ENCODE data around the gene TSPAN7.

The TSPAN7 gene

DNA sequence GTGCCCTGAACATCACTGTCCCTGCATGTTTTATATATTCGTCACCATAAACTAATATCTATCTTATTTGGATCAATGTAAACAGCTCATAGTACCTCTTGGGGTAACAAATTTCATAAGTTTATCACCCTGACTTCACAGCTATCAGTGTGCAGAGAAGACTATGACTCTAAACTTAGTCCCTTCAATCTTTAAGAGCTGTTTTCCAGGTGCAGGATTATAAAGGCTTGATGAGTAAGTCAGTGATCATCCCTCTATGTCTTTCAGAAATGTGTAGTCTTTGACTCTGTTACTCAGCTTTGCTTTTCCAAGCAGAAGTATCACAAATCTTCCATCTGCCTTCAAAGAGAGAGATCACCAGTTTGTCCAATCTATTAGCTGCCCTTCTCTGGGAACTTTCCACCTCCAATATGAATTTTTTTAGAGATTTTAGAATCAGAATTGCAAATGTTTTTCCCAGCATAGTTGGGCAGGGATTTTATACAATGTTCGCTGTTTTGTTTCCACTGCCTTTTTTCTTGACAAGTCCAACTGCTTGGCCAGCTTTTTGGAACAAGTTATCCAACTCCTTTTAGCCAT lies 45.1 kb upstream of the TSPAN7 start:
- Histone ChIP-seq H3K36me3 (ENCODE audit: low read depth) (no peaks in the 10 kb centered on the region), H3K9me3 (ENCODE audit: severe bottlenecking) (no peaks in the 10 kb centered on the region), H3K27me3 (ENCODE audit: insufficient read depth, poor library complexity, severe bottlenecking) (no peaks in the 10 kb centered on the region), H3K4me1 (ENCODE audit: insufficient read depth, poor library complexity, severe bottlenecking) (no peaks in the 10 kb centered on the region), H3K27ac (ENCODE audit: poor library complexity, severe bottlenecking) (no peak overlapping the region), H3K4me3 (ENCODE audit: severe bottlenecking) (no peak overlapping the region)
- no peak for DNase-seq (ENCODE audit: low spot score)
- no peak for ATAC-seq (ENCODE audit: low read depth)
- TF ChIP-seq, protein P1, sequence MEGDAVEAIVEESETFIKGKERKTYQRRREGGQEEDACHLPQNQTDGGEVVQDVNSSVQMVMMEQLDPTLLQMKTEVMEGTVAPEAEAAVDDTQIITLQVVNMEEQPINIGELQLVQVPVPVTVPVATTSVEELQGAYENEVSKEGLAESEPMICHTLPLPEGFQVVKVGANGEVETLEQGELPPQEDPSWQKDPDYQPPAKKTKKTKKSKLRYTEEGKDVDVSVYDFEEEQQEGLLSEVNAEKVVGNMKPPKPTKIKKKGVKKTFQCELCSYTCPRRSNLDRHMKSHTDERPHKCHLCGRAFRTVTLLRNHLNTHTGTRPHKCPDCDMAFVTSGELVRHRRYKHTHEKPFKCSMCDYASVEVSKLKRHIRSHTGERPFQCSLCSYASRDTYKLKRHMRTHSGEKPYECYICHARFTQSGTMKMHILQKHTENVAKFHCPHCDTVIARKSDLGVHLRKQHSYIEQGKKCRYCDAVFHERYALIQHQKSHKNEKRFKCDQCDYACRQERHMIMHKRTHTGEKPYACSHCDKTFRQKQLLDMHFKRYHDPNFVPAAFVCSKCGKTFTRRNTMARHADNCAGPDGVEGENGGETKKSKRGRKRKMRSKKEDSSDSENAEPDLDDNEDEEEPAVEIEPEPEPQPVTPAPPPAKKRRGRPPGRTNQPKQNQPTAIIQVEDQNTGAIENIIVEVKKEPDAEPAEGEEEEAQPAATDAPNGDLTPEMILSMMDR (IDR thresholded peaks at IDR 0.05; ENCODE audit: poor library complexity, severe bottlenecking), result no peak

DNA sequence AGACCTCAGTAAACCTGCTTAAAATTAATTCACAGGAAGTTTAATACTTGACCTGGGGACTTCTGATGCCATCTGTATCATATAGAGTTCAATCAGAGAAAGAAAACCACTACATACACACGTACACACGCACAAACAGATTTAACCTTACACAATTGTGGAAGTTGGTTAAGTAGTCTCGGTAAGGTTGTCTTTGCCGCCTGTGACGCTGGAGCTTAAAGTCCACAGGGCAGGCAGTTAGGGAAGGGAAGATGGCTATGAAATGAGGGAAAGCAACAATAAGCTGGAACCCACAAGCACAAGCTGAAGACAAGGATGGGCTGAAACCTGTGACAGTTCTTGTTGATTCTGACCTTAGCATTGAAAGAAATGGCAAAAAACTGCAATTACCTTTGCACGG lies 41.7 kb upstream of the TSPAN7 start:
- no peak for ATAC-seq (ENCODE audit: low read depth)
- Histone ChIP-seq H3K27me3 (ENCODE audit: insufficient read depth, poor library complexity, severe bottlenecking) (no peaks in the 10 kb centered on the region), H3K9me3 (ENCODE audit: severe bottlenecking) (no peaks in the 10 kb centered on the region), H3K4me3 (ENCODE audit: severe bottlenecking) (no peak overlapping the region), H3K36me3 (ENCODE audit: low read depth) (no peaks in the 10 kb centered on the region), H3K27ac (ENCODE audit: poor library complexity, severe bottlenecking) (no peak overlapping the region), H3K4me1 (ENCODE audit: insufficient read depth, poor library complexity, severe bottlenecking) (no peaks in the 10 kb centered on the region)
- TF ChIP-seq, protein P1 (IDR thresholded peaks at IDR 0.05; ENCODE audit: poor library complexity, severe bottlenecking), result no peak
- no peak for DNase-seq (ENCODE audit: low spot score)

DNA sequence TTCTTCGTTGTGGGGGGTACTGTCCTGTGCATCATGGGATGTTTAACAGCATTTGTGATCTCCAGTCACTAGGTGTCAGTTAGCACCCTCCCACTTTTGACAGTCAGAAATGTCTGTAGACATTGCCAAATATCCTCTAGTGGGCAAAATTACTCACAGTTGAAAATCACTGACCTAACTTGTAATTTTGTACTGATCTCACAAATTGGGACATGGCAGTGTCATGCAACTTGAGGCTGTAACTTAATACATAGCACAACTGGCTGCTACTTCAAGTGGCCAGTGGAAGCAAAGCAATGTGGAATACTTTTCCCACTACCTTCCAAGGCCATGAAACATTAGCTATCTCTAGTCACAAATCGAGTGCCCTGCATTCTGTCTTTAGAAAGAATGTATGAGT lies 23.2 kb upstream of the TSPAN7 start:
- TF ChIP-seq, protein P1 (IDR thresholded peaks at IDR 0.05; ENCODE audit: poor library complexity, severe bottlenecking), result no peak
- Histone ChIP-seq H3K36me3 (ENCODE audit: low read depth) (no peaks in the 10 kb centered on the region), H3K4me1 (ENCODE audit: insufficient read depth, poor library complexity, severe bottlenecking) (no peaks in the 10 kb centered on the region), H3K4me3 (ENCODE audit: severe bottlenecking) (no peak overlapping the region), H3K27ac (ENCODE audit: poor library complexity, severe bottlenecking) (no peak overlapping the region), H3K27me3 (ENCODE audit: insufficient read depth, poor library complexity, severe bottlenecking) (no peaks in the 10 kb centered on the region), H3K9me3 (ENCODE audit: severe bottlenecking) (no peaks in the 10 kb centered on the region)
- ATAC-seq (ENCODE audit: low read depth), result no peak
- DNase-seq (ENCODE audit: low spot score), result no peak

DNA sequence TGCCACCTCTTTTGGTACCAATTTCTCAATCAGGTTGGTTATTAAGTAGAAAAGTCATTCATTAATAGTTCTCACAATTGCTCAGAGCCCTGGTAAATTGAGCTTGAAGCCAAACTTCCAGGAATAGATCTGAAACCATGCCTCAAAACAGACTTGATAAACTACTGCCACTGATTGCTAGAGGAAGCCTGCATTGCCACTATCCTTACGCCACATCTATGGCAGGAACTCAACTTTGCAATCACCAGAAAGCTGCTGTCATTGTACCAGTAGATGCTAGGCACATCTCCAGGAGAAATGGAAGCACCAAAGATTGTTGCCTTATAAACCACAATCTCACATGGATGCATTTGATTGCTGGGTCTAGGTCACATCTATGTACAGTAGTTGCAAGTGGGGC lies 21.6 kb upstream of the TSPAN7 start:
- ATAC-seq (ENCODE audit: low read depth), result no peak
- Histone ChIP-seq H3K27ac (ENCODE audit: poor library complexity, severe bottlenecking) (no peak overlapping the region), H3K36me3 (ENCODE audit: low read depth) (no peaks in the 10 kb centered on the region), H3K9me3 (ENCODE audit: severe bottlenecking) (no peaks in the 10 kb centered on the region), H3K4me1 (ENCODE audit: insufficient read depth, poor library complexity, severe bottlenecking) (no peaks in the 10 kb centered on the region), H3K4me3 (ENCODE audit: severe bottlenecking) (no peak overlapping the region), H3K27me3 (ENCODE audit: insufficient read depth, poor library complexity, severe bottlenecking) (no peaks in the 10 kb centered on the region)
- no peak for DNase-seq (ENCODE audit: low spot score)
- TF ChIP-seq, protein P1 (IDR thresholded peaks at IDR 0.05; ENCODE audit: poor library complexity, severe bottlenecking), result no peak

DNA sequence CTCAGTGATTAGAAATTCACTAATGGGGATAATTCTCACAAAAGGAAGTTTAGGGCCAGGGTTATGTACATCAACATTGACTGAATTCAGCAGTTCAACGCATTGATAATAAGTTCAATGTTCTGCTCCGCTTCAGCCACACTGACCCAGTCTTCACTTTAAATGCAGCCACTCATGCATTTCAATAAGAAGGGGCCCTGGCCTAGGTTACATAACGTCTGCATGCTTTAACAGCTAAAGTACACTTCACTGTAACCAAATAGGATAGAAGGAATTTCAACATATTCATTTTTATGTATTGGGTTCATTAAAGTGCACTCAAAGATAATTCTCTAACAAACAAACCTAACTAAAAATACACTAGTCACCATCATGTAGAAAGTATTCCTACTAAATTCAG lies 12.8 kb upstream of the TSPAN7 start:
- Histone ChIP-seq H3K36me3 (ENCODE audit: low read depth) (no peaks in the 10 kb centered on the region), H3K27ac (ENCODE audit: poor library complexity, severe bottlenecking) (no peak overlapping the region), H3K27me3 (ENCODE audit: insufficient read depth, poor library complexity, severe bottlenecking) (no peaks in the 10 kb centered on the region), H3K4me3 (ENCODE audit: severe bottlenecking) (no peak overlapping the region), H3K4me1 (ENCODE audit: insufficient read depth, poor library complexity, severe bottlenecking) (no peaks in the 10 kb centered on the region), H3K9me3 (ENCODE audit: severe bottlenecking) (no peaks in the 10 kb centered on the region)
- DNase-seq (ENCODE audit: low spot score) (no peak), ATAC-seq (ENCODE audit: low read depth) (no peak)
- TF ChIP-seq, protein P1 (IDR thresholded peaks at IDR 0.05; ENCODE audit: poor library complexity, severe bottlenecking), result no peak

Data from RWPE2 (cell line).